OCI-LY3 (cell line): ENCODE results near the gene SRPK2.
"Not testable (repeated sequence)": the region's sequence is repeated elsewhere in the genome, so short reads cannot be mapped to it uniquely, and the experiment has no call there.

Experiments used
- H2AFZ ChIP-seq: fragments of 200-600, 300-600 bp; shearing (Covaris generic); 2 replicates; pipeline ENCODE4 v1.6.0; 2014; ENCODE audit warnings: antibody characterized with exemption, low read depth, low read length
- H3K27ac ChIP-seq: fragments of 200-600, 300-600 bp; sonication (generic); 2 replicates; pipeline ENCODE4 v1.5.1; 2014; ENCODE audit warnings: mild to moderate bottlenecking, low read length, moderate library complexity, mixed read lengths
- H3K27me3 ChIP-seq: fragments of 200-600, 300-600 bp; sonication (generic); 2 replicates; pipeline ENCODE4 v1.6.1; 2014; ENCODE audit warnings: low read depth, low read length, mixed read lengths
- H3K36me3 ChIP-seq: fragments of 200-600, 300-600 bp; sonication (generic); replicated peaks from 2 replicates; pipeline ENCODE3; 2014; ENCODE audit warnings: low read depth, low read length, mixed read lengths
- H3K4me1 ChIP-seq: fragments of 300-600, 200-600 bp; sonication (generic); 2 replicates; pipeline ENCODE4 v1.6.1; 2014; ENCODE audit warnings: low read length, mixed read lengths
- H3K4me2 ChIP-seq: fragments of 200-600, 300-600 bp; sonication (generic); 2 replicates; pipeline ENCODE4 v1.6.1; 2014; ENCODE audit warnings: low read length, mixed read lengths
- H3K4me3 ChIP-seq: fragments of 300-600, 200-600 bp; sonication (generic); 2 replicates; pipeline ENCODE4 v1.5.1; 2014; ENCODE audit warnings: antibody characterized with exemption, mild to moderate bottlenecking, low read length, moderate library complexity
- H3K79me2 ChIP-seq: fragments of 300-600, 200-600 bp; shearing (Covaris generic); 2 replicates; pipeline ENCODE4 v1.6.1; 2014; ENCODE audit warnings: mild to moderate bottlenecking, low read length, mixed read lengths
- H3K9ac ChIP-seq: fragments of 300-600, 200-600 bp; shearing (Covaris generic); 2 replicates; pipeline ENCODE4 v1.6.0; 2014; ENCODE audit warnings: mild to moderate bottlenecking, low read length, moderate library complexity
- H3K9me3 ChIP-seq: fragments of 200-600, 300-600 bp; shearing (Covaris generic); 2 replicates; pipeline ENCODE4 v1.6.1; 2014; ENCODE audit warnings: low read length, mixed read lengths; ENCODE audit not compliant: insufficient read depth
- H4K20me1 ChIP-seq: fragments of 200-600, 300-600 bp; sonication (generic); 2 replicates; pipeline ENCODE4 v1.6.1; 2016; ENCODE audit warnings: low read length, mixed read lengths; ENCODE audit not compliant: insufficient read depth
- CTCF ChIP-seq: fragments of 200-600, 300-600 bp; sonication (generic); IDR thresholded peaks from 2 replicates; pipeline ENCODE4 v1.5.1; 2014; ENCODE audit warnings: antibody characterized with exemption, low read length, low read depth
- EZH2phosphoT487 ChIP-seq: fragments of 200-600 bp; shearing (Covaris generic); IDR thresholded peaks from 2 replicates; pipeline ENCODE4 v1.6.1; 2018; ENCODE audit warnings: antibody characterized with exemption, mixed run types, low read depth

SRPK2 gene

GRCh38 chr7:105352018-105352612, 36.6 kb downstream of the SRPK2 start:
- no peaks in the 10 kb centered on the region for H3K36me3 ChIP-seq
- H3K4me1 ChIP-seq = peaks cover 61% of the 10 kb centered on the region
- peak overlapping the region; percentile 47 for H3K9ac ChIP-seq
- peak overlapping the region; percentile 42 for H3K4me3 ChIP-seq
- peak overlapping the region; percentile 69 for H3K4me2 ChIP-seq
- H3K9me3 ChIP-seq = no peaks in the 10 kb centered on the region
- H3K27ac ChIP-seq = peak overlapping the region; percentile 79
- peaks cover 7% of the 10 kb centered on the region; the same call in 1 of the 2 replicates for H4K20me1 ChIP-seq
- TF ChIP-seq EZH2phosphoT487 (no peak), CTCF (no peak)
- H3K27me3 ChIP-seq = no peaks in the 10 kb centered on the region
- H2AFZ ChIP-seq = no peak overlapping the region
- peaks cover 60% of the 10 kb centered on the region for H3K79me2 ChIP-seq

GRCh38 chr7:105350906-105351305, 37.8 kb downstream of the SRPK2 start:
- Histone ChIP-seq H3K4me3 (no peak overlapping the region), H3K36me3 (no peaks in the 10 kb centered on the region), H3K27me3 (no peaks in the 10 kb centered on the region), H3K79me2 (peaks cover 52% of the 10 kb centered on the region), H3K4me1 (peaks cover 56% of the 10 kb centered on the region), H3K9ac (no peak overlapping the region), H2AFZ (no peak overlapping the region), H3K9me3 (no peaks in the 10 kb centered on the region), H3K27ac (no peak overlapping the region), H3K4me2 (no peak overlapping the region), H4K20me1 (peaks cover 13% of the 10 kb centered on the region; the same call in 1 of the 2 replicates)
- no peak for TF ChIP-seq EZH2phosphoT487
- TF ChIP-seq CTCF = no peak

- Histone ChIP-seq H3K4me1 (peaks cover 40% of the 10 kb centered on the region), H3K79me2 (peaks cover 45% of the 10 kb centered on the region), H4K20me1 (peaks cover 12% of the 10 kb centered on the region)
- H3K4me2 ChIP-seq, H3K4me3 ChIP-seq, H3K36me3 ChIP-seq, H2AFZ ChIP-seq, H3K27me3 ChIP-seq, H3K9ac ChIP-seq, H3K27ac ChIP-seq, H3K9me3 ChIP-seq: not testable (repeated sequence)
Observed at GRCh38 chr7:105348177-105348576, 40.5 kb downstream of the SRPK2 start.

GRCh38 chr7:105346593-105347322, 42.0 kb downstream of the SRPK2 start:
- Histone ChIP-seq H3K4me2 (no peak overlapping the region), H3K79me2 (peaks cover 49% of the 10 kb centered on the region), H3K9ac (no peak overlapping the region), H3K9me3 (no peaks in the 10 kb centered on the region), H2AFZ (no peak overlapping the region), H3K27ac (no peak overlapping the region), H3K4me1 (peaks cover 26% of the 10 kb centered on the region), H3K4me3 (no peak overlapping the region), H4K20me1 (peaks cover 21% of the 10 kb centered on the region), H3K27me3 (no peaks in the 10 kb centered on the region), H3K36me3 (no peaks in the 10 kb centered on the region)
- TF ChIP-seq CTCF (no peak), EZH2phosphoT487 (no peak)
